Measurements from ENCODE around the gene PRAMEF2.
"Not testable (repeated sequence)": the region's sequence is repeated elsewhere in the genome, so short reads cannot be mapped to it uniquely, and the experiment has no call there.

Gene PRAMEF2

DNA sequence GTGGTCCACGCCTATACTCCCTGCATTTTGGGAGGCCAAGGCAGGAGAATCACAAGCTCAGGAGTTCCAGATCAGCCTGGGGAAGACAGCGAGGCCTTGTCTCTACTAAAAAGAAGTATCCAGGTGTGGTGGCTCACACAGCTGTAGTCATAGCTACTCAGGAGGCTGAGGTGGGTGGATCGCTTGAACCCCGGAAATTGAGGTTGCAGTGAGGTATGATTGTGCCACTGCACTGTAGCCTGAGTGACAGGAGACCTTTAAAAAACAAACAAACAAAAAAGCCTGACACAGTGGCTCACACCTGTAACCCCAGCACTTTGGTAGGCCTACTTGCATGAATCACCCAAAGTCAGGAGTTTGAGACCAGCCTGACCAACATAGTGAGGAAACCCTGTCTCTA is 21.6 kb downstream of the PRAMEF2 start:
- H3K36me3 ChIP-seq (ENCODE audit: control insufficient read depth in 2 of 2, insufficient read depth in 2 of 2, low read length in 2 of 2); H3K4me1 ChIP-seq (ENCODE audit: control insufficient read depth in 2 of 2, insufficient read depth in 2 of 2, low read length in 2 of 2); H3K27ac ChIP-seq (ENCODE audit: low read depth in 2 of 2, low read length in 2 of 2); H3K4me3 ChIP-seq (ENCODE audit: low read length in 2 of 2); H3K9me3 ChIP-seq (ENCODE audit: control insufficient read depth in 2 of 2, low read length in 2 of 2); H3K27me3 ChIP-seq (ENCODE audit: control insufficient read depth in 2 of 2, insufficient read depth in 2 of 2, low read length in 2 of 2); H3K9ac ChIP-seq (ENCODE audit: low read depth in 1 of 2, low read length in 2 of 2): not testable (repeated sequence)

DNA sequence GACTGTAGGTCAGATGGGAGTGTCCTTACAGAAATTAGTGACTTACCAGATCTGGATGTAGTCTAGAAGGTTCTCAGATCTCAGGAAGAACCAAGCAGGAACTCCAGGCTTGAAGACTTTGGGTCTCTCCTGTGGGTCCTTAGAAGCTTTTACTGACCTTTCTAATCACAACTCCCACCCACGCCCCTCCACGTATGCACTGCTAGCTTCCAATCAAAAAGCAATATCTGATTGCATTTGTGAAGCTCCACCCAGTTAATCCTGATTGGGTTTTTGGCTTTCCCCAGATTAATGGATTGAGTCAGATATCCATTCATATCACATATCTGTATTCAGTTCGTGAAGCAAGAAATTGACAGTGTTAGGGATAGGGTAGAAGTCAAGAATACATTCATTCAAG is 29.2 kb downstream of the PRAMEF2 start, which contains the start of gene PRAMEF4:
TSS of gene PRAMEF4 (minus strand) at position 101 of the 400 bp plus-strand sequence. CDS start 2,807 bp downstream, outside the sequence.
- H3K9ac ChIP-seq (ENCODE audit: low read depth in 1 of 2, low read length in 2 of 2); H3K9me3 ChIP-seq (ENCODE audit: control insufficient read depth in 2 of 2, low read length in 2 of 2); H3K4me1 ChIP-seq (ENCODE audit: control insufficient read depth in 2 of 2, insufficient read depth in 2 of 2, low read length in 2 of 2); H3K36me3 ChIP-seq (ENCODE audit: control insufficient read depth in 2 of 2, insufficient read depth in 2 of 2, low read length in 2 of 2); H3K27me3 ChIP-seq (ENCODE audit: control insufficient read depth in 2 of 2, insufficient read depth in 2 of 2, low read length in 2 of 2); H3K27ac ChIP-seq (ENCODE audit: low read depth in 2 of 2, low read length in 2 of 2); H3K4me3 ChIP-seq (ENCODE audit: low read length in 2 of 2): not testable (repeated sequence)

DNA sequence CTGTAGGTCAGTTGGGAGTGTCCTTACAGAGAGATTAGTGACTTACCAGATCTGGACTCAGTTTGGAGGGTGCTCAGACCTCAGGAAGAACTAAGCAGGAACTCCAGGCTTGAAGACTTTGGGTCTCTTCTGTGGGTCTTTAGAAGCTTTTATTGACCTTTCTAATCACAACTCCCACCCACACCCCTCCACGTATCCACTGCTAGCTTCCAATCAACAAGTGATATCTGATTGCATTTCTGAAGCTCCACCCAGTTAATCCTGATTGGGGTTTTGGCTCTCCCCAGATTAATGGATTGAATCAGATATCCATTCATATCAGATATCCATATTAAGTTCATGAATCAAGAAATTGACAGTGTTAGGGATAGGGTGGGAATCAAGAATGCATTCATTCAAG is 41.3 kb downstream of the PRAMEF2 start, which contains the start of gene PRAMEF10:
TSS of gene PRAMEF10 (minus strand) at position 101 of the 400 bp plus-strand sequence. CDS start 2,423 bp downstream, outside the sequence.
- H3K4me3 ChIP-seq (ENCODE audit: low read length in 2 of 2); H3K4me1 ChIP-seq (ENCODE audit: control insufficient read depth in 2 of 2, insufficient read depth in 2 of 2, low read length in 2 of 2); H3K27ac ChIP-seq (ENCODE audit: low read depth in 2 of 2, low read length in 2 of 2); H3K9ac ChIP-seq (ENCODE audit: low read depth in 1 of 2, low read length in 2 of 2); H3K36me3 ChIP-seq (ENCODE audit: control insufficient read depth in 2 of 2, insufficient read depth in 2 of 2, low read length in 2 of 2); H3K9me3 ChIP-seq (ENCODE audit: control insufficient read depth in 2 of 2, low read length in 2 of 2); H3K27me3 ChIP-seq (ENCODE audit: control insufficient read depth in 2 of 2, insufficient read depth in 2 of 2, low read length in 2 of 2): not testable (repeated sequence)

DNA sequence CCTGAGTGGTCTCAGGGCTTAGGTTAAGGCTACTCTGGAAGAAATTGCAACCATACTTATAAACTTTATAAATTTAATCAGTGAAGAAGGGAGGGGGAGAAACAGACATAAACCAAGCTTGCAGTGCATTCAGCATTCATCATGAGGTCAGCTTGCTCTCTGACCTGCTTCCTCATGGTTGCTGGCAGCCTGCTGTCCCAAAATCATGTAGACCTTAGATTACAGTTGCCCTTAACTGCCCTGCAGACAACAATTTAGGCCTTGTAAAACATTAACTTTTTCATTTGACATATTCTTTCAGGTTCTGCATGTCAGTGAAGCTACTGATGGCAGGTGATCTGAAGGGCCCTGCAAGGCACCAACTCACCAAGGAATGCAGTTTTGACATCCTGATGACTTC is 42.3 kb downstream of the PRAMEF2 start:
- H3K9me3 ChIP-seq (ENCODE audit: control insufficient read depth in 2 of 2, low read length in 2 of 2); H3K36me3 ChIP-seq (ENCODE audit: control insufficient read depth in 2 of 2, insufficient read depth in 2 of 2, low read length in 2 of 2): not testable (repeated sequence)

DNA sequence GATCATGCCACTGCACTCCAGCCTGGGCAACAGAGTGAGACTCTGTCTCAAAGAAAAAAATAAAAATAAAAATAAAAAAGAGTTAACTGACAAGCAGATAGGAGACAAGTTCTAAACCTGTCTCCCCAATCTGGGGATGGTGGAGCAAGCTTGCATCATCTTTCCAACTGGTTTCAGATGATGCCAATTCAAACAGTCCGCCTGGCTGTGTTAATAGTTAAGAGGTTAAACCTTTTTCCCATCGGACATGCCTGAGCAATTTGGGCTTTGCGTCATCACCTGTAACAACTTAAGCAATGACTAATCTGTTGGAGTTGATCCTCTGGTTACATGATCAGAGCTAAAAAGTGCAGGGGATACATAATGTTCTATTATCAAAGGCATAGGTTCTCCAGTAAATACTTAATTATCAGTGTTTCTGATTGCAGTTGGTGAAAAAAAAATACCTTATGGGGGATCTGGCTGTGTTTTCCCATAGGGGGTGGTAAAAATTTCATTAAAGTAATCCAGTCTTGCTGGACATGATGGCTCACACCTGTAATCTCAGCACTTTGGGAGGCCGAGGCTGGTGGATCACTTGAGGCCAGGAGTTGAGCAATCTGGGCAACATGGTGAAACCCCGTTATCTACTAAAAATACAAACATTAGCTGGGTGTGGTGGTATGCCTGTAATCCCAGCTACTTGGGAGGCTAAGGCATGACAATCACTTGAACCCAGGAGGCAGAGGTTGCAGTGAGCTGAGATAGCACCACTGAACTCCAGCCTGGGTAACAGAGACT is 47.1 kb downstream of the PRAMEF2 start:
- H3K9ac ChIP-seq (ENCODE audit: low read depth in 1 of 2, low read length in 2 of 2); H3K4me3 ChIP-seq (ENCODE audit: low read length in 2 of 2); H3K27ac ChIP-seq (ENCODE audit: low read depth in 2 of 2, low read length in 2 of 2); H3K9me3 ChIP-seq (ENCODE audit: control insufficient read depth in 2 of 2, low read length in 2 of 2); H3K27me3 ChIP-seq (ENCODE audit: control insufficient read depth in 2 of 2, insufficient read depth in 2 of 2, low read length in 2 of 2); H3K36me3 ChIP-seq (ENCODE audit: control insufficient read depth in 2 of 2, insufficient read depth in 2 of 2, low read length in 2 of 2); H3K4me1 ChIP-seq (ENCODE audit: control insufficient read depth in 2 of 2, insufficient read depth in 2 of 2, low read length in 2 of 2): not testable (repeated sequence)

More for the DNA sequence above, 42.3 kb downstream of the PRAMEF2 start:
- H3K27me3 ChIP-seq (ENCODE audit: control insufficient read depth in 2 of 2, insufficient read depth in 2 of 2, low read length in 2 of 2); H3K27ac ChIP-seq (ENCODE audit: low read depth in 2 of 2, low read length in 2 of 2); H3K9ac ChIP-seq (ENCODE audit: low read depth in 1 of 2, low read length in 2 of 2); H3K4me1 ChIP-seq (ENCODE audit: control insufficient read depth in 2 of 2, insufficient read depth in 2 of 2, low read length in 2 of 2); H3K4me3 ChIP-seq (ENCODE audit: low read length in 2 of 2): not testable (repeated sequence)

All from mucosa of rectum (tissue), 2 donors.